ENCODE data around the gene CYP21A2. TPM values are rescaled to one million over a fixed set of nuclear protein-coding genes. Genes with fewer than 3 reads are reported as not detected.
"Not testable (repeated sequence)": the region's sequence is repeated elsewhere in the genome, so short reads cannot be mapped to it uniquely, and the experiment has no call there.

Gene CYP21A2
- total and polyA plus RNA-seq, 2 donors (not counting 1 experiment from before 2014, with no cell fraction given): not detected

DNA sequence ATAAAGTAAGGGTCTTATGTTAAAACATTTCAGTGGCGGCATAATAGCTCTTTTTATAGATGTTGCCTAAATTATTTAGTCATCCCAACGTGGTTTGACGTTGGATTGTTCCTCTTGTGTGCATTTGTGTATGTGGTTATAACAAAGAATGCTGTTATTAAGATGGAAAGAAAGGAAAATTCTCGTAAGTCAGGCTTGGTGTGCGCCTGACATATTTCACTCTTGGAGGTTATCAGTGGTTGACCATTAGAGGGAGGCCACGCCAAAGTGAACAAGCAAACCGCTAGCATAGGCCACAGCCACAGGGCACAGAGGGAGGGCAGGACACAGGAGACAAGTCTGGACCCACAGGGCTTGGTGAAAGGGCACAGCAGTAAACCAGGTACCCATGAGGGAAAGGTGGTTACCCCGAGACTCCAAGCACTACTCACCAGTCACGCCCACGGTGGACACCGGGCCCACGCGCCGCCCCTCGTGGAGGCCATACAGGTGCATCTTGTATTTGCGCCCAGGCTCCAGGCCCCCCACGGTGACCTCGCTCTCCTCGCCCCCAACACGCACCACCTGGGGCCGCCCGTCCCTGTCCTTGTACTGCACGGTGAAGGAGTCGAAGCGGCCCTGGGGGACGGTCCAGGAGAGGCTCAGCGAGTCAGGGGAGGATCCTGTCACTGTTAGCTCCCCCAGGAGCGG lies 22.9 kb downstream of the CYP21A2 start:
- H3K9ac ChIP-seq (ENCODE audit: insufficient read depth, low read length): no peak overlapping the region

DNA sequence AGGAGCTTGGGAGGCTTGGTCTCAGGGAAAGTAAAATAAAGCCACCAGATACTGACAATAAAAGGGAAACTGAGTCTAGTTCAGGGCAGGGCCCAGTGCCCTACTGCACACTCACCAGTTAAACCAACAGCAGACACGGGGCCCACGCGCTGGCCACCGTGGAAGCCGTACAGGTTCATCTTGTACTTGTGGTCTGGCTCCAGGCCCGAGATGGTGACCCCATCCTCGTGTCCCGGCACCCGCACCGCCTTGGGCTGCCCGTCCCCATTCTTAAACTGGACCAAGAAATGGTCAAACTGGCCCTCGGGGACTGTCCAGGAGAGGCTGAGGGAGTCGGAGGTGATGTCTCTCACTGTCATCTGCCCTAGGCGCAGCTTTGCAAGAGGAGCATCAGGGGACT lies 26.5 kb downstream of the CYP21A2 start:
- no peaks in the 10 kb centered on the region for H3K9me3 ChIP-seq (ENCODE audit: control insufficient read depth, insufficient read depth, low read depth, low read length)
- H2AFZ ChIP-seq (ENCODE audit: low read length): no peak overlapping the region
- no peaks in the 10 kb centered on the region for H4K20me1 ChIP-seq (ENCODE audit: control insufficient read depth, extremely low read depth, insufficient read depth, low read length)
- H3K27ac ChIP-seq (ENCODE audit: insufficient read depth, low read length): no peak overlapping the region
- H3K36me3 ChIP-seq (ENCODE audit: control insufficient read depth, insufficient read depth, low read length): no peaks in the 10 kb centered on the region
- H3K4me1 ChIP-seq (ENCODE audit: control insufficient read depth, extremely low read depth, insufficient read depth, low read length): no peaks in the 10 kb centered on the region
- no peak overlapping the region for H3K4me3 ChIP-seq (replicated peaks in 1 of 4; ENCODE audit: control extremely low read depth in 1 of 4, insufficient read depth in 1 of 4, low read depth in 3 of 4, low read length in 4 of 4)
- no peaks in the 10 kb centered on the region for H3K27me3 ChIP-seq (ENCODE audit: control insufficient read depth, insufficient read depth, low read length)
- no peak overlapping the region for H3K4me2 ChIP-seq (ENCODE audit: extremely low read depth, insufficient read depth, low read length)
- H3K79me2 ChIP-seq (ENCODE audit: control insufficient read depth, insufficient read depth, low read length): no peaks in the 10 kb centered on the region
- H3K9ac ChIP-seq (ENCODE audit: insufficient read depth, low read length): no peak overlapping the region
- TF ChIP-seq EZH2 (IDR thresholded peaks at IDR 0.05; ENCODE audit: low read length, missing control alignments): no peak
- TF ChIP-seq, protein P1, sequence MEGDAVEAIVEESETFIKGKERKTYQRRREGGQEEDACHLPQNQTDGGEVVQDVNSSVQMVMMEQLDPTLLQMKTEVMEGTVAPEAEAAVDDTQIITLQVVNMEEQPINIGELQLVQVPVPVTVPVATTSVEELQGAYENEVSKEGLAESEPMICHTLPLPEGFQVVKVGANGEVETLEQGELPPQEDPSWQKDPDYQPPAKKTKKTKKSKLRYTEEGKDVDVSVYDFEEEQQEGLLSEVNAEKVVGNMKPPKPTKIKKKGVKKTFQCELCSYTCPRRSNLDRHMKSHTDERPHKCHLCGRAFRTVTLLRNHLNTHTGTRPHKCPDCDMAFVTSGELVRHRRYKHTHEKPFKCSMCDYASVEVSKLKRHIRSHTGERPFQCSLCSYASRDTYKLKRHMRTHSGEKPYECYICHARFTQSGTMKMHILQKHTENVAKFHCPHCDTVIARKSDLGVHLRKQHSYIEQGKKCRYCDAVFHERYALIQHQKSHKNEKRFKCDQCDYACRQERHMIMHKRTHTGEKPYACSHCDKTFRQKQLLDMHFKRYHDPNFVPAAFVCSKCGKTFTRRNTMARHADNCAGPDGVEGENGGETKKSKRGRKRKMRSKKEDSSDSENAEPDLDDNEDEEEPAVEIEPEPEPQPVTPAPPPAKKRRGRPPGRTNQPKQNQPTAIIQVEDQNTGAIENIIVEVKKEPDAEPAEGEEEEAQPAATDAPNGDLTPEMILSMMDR (conservative IDR thresholded peaks at IDR 0.05 in 1 of 2, IDR thresholded peaks at IDR 0.05 in 1 of 2; ENCODE audit: low read depth in 1 of 2, low read length in 2 of 2): no peak
- DNase-seq (ENCODE audit: low read depth in 2 of 2): no peak

More for the DNA sequence above, 22.9 kb downstream of the CYP21A2 start:
- Histone ChIP-seq H3K79me2 (ENCODE audit: control insufficient read depth, insufficient read depth, low read length) (no peaks in the 10 kb centered on the region), H3K4me3 (replicated peaks in 1 of 4; ENCODE audit: control extremely low read depth in 1 of 4, insufficient read depth in 1 of 4, low read depth in 3 of 4, low read length in 4 of 4) (no peak overlapping the region), H3K4me1 (ENCODE audit: control insufficient read depth, extremely low read depth, insufficient read depth, low read length) (no peaks in the 10 kb centered on the region), H3K4me2 (ENCODE audit: extremely low read depth, insufficient read depth, low read length) (no peak overlapping the region), H2AFZ (ENCODE audit: low read length) (no peak overlapping the region), H3K9me3 (ENCODE audit: control insufficient read depth, insufficient read depth, low read depth, low read length) (no peaks in the 10 kb centered on the region), H3K27me3 (ENCODE audit: control insufficient read depth, insufficient read depth, low read length) (no peaks in the 10 kb centered on the region), H3K27ac (ENCODE audit: insufficient read depth, low read length) (no peak overlapping the region), H4K20me1 (ENCODE audit: control insufficient read depth, extremely low read depth, insufficient read depth, low read length) (no peaks in the 10 kb centered on the region), H3K36me3 (ENCODE audit: control insufficient read depth, insufficient read depth, low read length) (no peaks in the 10 kb centered on the region)
- no peak for DNase-seq (ENCODE audit: low read depth in 2 of 2)
- no peak for TF ChIP-seq EZH2 (IDR thresholded peaks at IDR 0.05; ENCODE audit: low read length, missing control alignments)
- TF ChIP-seq, protein P1 (conservative IDR thresholded peaks at IDR 0.05 in 1 of 2, IDR thresholded peaks at IDR 0.05 in 1 of 2; ENCODE audit: low read depth in 1 of 2, low read length in 2 of 2): no peak

DNA sequence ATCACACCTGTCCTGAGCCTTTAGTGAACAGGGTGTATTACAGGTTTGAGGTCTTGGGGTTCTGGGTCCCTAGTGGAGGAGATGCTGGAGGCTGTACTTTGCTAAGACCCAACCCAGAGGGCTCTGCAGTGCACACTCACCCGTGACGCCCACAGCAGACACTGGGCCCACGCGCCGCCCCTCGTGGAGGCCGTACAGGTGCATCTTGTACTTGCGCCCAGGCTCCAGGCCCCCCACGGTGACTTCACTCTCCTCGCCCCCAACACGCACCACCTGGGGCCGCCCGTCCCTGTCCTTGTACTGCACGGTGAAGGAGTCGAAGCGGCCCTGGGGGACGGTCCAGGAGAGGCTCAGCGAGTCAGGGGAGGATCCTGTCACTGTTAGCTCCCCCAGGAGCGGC lies 29.3 kb downstream of the CYP21A2 start:
- H3K27me3 ChIP-seq (ENCODE audit: control insufficient read depth, insufficient read depth, low read length); DNase-seq (ENCODE audit: low read depth in 2 of 2); H3K27ac ChIP-seq (ENCODE audit: insufficient read depth, low read length); H3K9ac ChIP-seq (ENCODE audit: insufficient read depth, low read length); H3K4me2 ChIP-seq (ENCODE audit: extremely low read depth, insufficient read depth, low read length); H3K36me3 ChIP-seq (ENCODE audit: control insufficient read depth, insufficient read depth, low read length); H2AFZ ChIP-seq (ENCODE audit: low read length); H3K4me1 ChIP-seq (ENCODE audit: control insufficient read depth, extremely low read depth, insufficient read depth, low read length); H3K4me3 ChIP-seq (replicated peaks in 1 of 4; ENCODE audit: control extremely low read depth in 1 of 4, insufficient read depth in 1 of 4, low read depth in 3 of 4, low read length in 4 of 4); H4K20me1 ChIP-seq (ENCODE audit: control insufficient read depth, extremely low read depth, insufficient read depth, low read length); H3K9me3 ChIP-seq (ENCODE audit: control insufficient read depth, insufficient read depth, low read depth, low read length); H3K79me2 ChIP-seq (ENCODE audit: control insufficient read depth, insufficient read depth, low read length): not testable (repeated sequence)

DNA sequence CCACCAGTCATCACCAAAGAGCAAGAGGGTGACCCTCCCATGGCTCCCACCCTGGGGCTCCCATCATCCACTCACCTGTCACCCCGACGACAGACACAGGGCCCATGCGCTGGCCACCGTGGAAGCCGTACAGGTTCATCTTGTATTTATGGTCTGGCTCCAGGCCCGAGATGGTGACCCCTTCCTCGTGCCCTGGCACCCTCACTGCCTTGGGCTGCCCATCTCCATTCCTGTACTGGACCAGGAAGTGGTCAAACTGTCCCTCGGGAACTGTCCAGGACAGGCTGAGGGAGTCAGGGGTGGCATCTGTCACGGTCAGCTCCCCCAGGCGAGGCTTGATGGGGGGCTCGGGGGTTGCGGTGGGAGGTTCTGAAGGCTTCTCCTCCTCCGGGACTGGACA lies 30.1 kb downstream of the CYP21A2 start:
- H3K4me1 ChIP-seq (ENCODE audit: control insufficient read depth, extremely low read depth, insufficient read depth, low read length); H2AFZ ChIP-seq (ENCODE audit: low read length); H3K4me2 ChIP-seq (ENCODE audit: extremely low read depth, insufficient read depth, low read length); H4K20me1 ChIP-seq (ENCODE audit: control insufficient read depth, extremely low read depth, insufficient read depth, low read length); H3K36me3 ChIP-seq (ENCODE audit: control insufficient read depth, insufficient read depth, low read length); H3K9ac ChIP-seq (ENCODE audit: insufficient read depth, low read length); DNase-seq (ENCODE audit: low read depth in 2 of 2); H3K27me3 ChIP-seq (ENCODE audit: control insufficient read depth, insufficient read depth, low read length); H3K4me3 ChIP-seq (replicated peaks in 1 of 4; ENCODE audit: control extremely low read depth in 1 of 4, insufficient read depth in 1 of 4, low read depth in 3 of 4, low read length in 4 of 4); H3K27ac ChIP-seq (ENCODE audit: insufficient read depth, low read length); H3K9me3 ChIP-seq (ENCODE audit: control insufficient read depth, insufficient read depth, low read depth, low read length); H3K79me2 ChIP-seq (ENCODE audit: control insufficient read depth, insufficient read depth, low read length): not testable (repeated sequence)
